HEK293 (cell line): ENCODE measurements around the gene KRT40.

Source experiments
- CTCF ChIA-PET: fragments of 350-600 bp; formaldehyde crosslinking; extraction: SDS; loops from one replicate; lab custom pipeline; 2021; ENCODE audit warnings: antibody characterized with exemption; lab: Yijun Ruan, JAX
- POLR2A ChIA-PET: fragments of 300-600 bp; formaldehyde crosslinking; extraction: SDS; loops from one replicate; lab custom pipeline; 2020; ENCODE audit warnings: antibody characterized with exemption, inconsistent platforms; lab: Yijun Ruan, JAX
- H3K27ac ChIP-seq: fragments of 200-500 bp; sonication (Bioruptor generic); 2 replicates; pipeline ENCODE4 v1.5.1; 2014; ENCODE audit warnings: low read depth, low read length, control low read depth, inconsistent platforms; ENCODE audit errors: extremely low read depth
- H3K36me3 ChIP-seq, 2 experiments: fragments of 200-500 bp in 1 of 2; sonication (Bioruptor generic) in 1 of 2; 1 replicate in 1 of 2; 2 replicates in 1 of 2; pipeline ENCODE4 v1.5.1; 2014 to 2017; ENCODE audit warnings: inconsistent platforms in 2 of 2, low read length in 2 of 2; ENCODE audit not compliant: control insufficient read depth in 2 of 2, insufficient read depth in 1 of 2
- H3K4me1 ChIP-seq: fragments of 200-500 bp; sonication (Bioruptor generic); 2 replicates; pipeline ENCODE4 v1.5.1; 2014; ENCODE audit warnings: mild to moderate bottlenecking, low read length, inconsistent platforms; ENCODE audit not compliant: control insufficient read depth, insufficient read depth
- H3K4me3 ChIP-seq: 2 replicates; pipeline ENCODE4 v1.5.1; 2011; ENCODE audit warnings: low read depth, mild to moderate bottlenecking, control low read depth, low read length, moderate library complexity
- H3K9me3 ChIP-seq: fragments of 200-500 bp; sonication (Bioruptor generic); 2 replicates; pipeline ENCODE4 v1.5.1; 2014; ENCODE audit warnings: low read depth, low read length, inconsistent platforms; ENCODE audit not compliant: control insufficient read depth, insufficient read depth
- EGR2 ChIP-seq: fragments of 450-650 bp; formaldehyde crosslinking; IDR thresholded peaks from 2 replicates; pipeline ENCODE4 v1.5.1; 2016; ENCODE audit warnings: low read depth, missing biosample characterization, missing genetic modification characterization
- KLF1 ChIP-seq: fragments of 450-650 bp; formaldehyde crosslinking; IDR thresholded peaks from 2 replicates; pipeline ENCODE4 v1.5.1; 2016; ENCODE audit warnings: missing biosample characterization, missing genetic modification characterization
- MEIS1 ChIP-seq: sonication (generic); formaldehyde crosslinking; IDR thresholded peaks from 2 replicates; pipeline ENCODE4 v1.8.1; 2022; ENCODE audit warnings: missing genetic modification reagents, mild to moderate bottlenecking, borderline replicate concordance
- REPIN1 ChIP-seq: fragments of 450-650 bp; formaldehyde crosslinking; IDR thresholded peaks from 2 replicates; pipeline ENCODE4 v1.5.1; 2017; ENCODE audit warnings: missing biosample characterization, missing genetic modification characterization, low read depth
- ZBTB7A ChIP-seq: fragments of 450-650 bp; formaldehyde crosslinking; IDR thresholded peaks from 2 replicates; pipeline ENCODE4 v1.5.1; 2016; ENCODE audit warnings: low read depth, missing biosample characterization, missing genetic modification characterization
- ZNF114 ChIP-seq: fragments of 450-650 bp; formaldehyde crosslinking; IDR thresholded peaks from 2 replicates; pipeline ENCODE4 v1.5.0; 2017; ENCODE audit warnings: missing biosample characterization, missing genetic modification characterization
- ZNF133 ChIP-seq: fragments of 450-650 bp; formaldehyde crosslinking; IDR thresholded peaks from 2 replicates; pipeline ENCODE4 v1.5.1; 2016; ENCODE audit warnings: missing biosample characterization, missing genetic modification characterization
- ZNF202 ChIP-seq: fragments of 450-650 bp; formaldehyde crosslinking; IDR thresholded peaks from 2 replicates; pipeline ENCODE4 v1.5.1; 2016; ENCODE audit warnings: missing biosample characterization, missing genetic modification characterization, borderline replicate concordance
- ZNF214 ChIP-seq: fragments of 450-650 bp; formaldehyde crosslinking; IDR thresholded peaks from 2 replicates; pipeline ENCODE4 v1.5.1; 2017; ENCODE audit warnings: missing biosample characterization, mild to moderate bottlenecking, missing genetic modification characterization, borderline replicate concordance
- ZNF266 ChIP-seq: fragments of 450-650 bp; formaldehyde crosslinking; IDR thresholded peaks from 2 replicates; pipeline ENCODE4 v1.5.1; 2016; ENCODE audit warnings: missing biosample characterization, missing genetic modification characterization, low read depth
- ZNF571 ChIP-seq: fragments of 450-650 bp; formaldehyde crosslinking; IDR thresholded peaks from 2 replicates; pipeline ENCODE4 v1.5.0; 2017; ENCODE audit warnings: missing biosample characterization, missing genetic modification characterization
- ZNF624 ChIP-seq: fragments of 450-650 bp; formaldehyde crosslinking; IDR thresholded peaks from 2 replicates; pipeline ENCODE4 v1.5.1; 2017; ENCODE audit warnings: missing biosample characterization, missing genetic modification characterization
- ZNF677 ChIP-seq: fragments of 450-650 bp; IDR thresholded peaks from 2 replicates; pipeline ENCODE4 v1.5.0; 2018; ENCODE audit warnings: missing biosample characterization, mild to moderate bottlenecking, missing genetic modification characterization, moderate library complexity
- ZNF777 ChIP-seq: fragments of 450-650 bp; formaldehyde crosslinking; IDR thresholded peaks from 2 replicates; pipeline ENCODE4 v1.5.1; 2017; ENCODE audit warnings: missing biosample characterization, missing genetic modification characterization, borderline replicate concordance
- ZNF791 ChIP-seq: fragments of 450-650 bp; formaldehyde crosslinking; IDR thresholded peaks from 2 replicates; pipeline ENCODE4 v1.5.1; 2016; ENCODE audit warnings: missing biosample characterization, missing genetic modification characterization
- TF ChIP-seq, protein P1 (sequence below): fragments of 450-650 bp; formaldehyde crosslinking; IDR thresholded peaks from 2 replicates; pipeline ENCODE4 v1.5.1; 2016; ENCODE audit warnings: missing biosample characterization, missing genetic modification characterization
- TF ChIP-seq, protein P2 (sequence below): fragments of 450-650 bp; formaldehyde crosslinking; IDR thresholded peaks from 2 replicates; pipeline ENCODE4 v1.5.1; 2016; ENCODE audit warnings: missing biosample characterization, missing genetic modification characterization
- TF ChIP-seq, protein P3 (sequence below): fragments of 450-650 bp; formaldehyde crosslinking; IDR thresholded peaks from 2 replicates; pipeline ENCODE4 v1.5.1; 2016; ENCODE audit warnings: missing biosample characterization, missing genetic modification characterization

The KRT40 gene

DNA sequence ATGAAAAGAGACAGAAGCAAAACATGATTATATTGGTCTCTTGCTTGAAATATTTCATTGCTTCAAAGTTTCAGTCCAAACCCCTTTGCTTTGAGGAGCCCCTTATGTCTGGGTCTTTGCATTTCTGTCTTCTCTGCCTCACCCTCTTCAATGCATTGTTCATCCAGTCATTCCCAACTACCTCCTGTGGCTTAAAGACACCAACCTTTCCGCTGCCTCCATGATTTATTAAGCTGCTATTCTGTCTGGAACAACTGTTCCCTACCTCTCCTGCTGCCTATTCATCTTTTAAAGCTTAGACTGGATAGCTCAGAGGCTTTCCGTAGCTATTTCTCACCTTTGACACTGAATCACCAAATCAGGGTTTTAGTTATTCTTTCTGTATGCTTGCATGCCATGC lies 13.2 kb upstream of the KRT40 start:
- no peaks in the 10 kb centered on the region for H3K9me3 ChIP-seq
- no peak for TF ChIP-seq ZNF133
- no peak for TF ChIP-seq ZNF677 (tag by site-specific recombination)
- no peak for TF ChIP-seq ZNF777 (tag by site-specific recombination)
- no peak for TF ChIP-seq REPIN1 (tag by site-specific recombination)
- TF ChIP-seq, protein P1, sequence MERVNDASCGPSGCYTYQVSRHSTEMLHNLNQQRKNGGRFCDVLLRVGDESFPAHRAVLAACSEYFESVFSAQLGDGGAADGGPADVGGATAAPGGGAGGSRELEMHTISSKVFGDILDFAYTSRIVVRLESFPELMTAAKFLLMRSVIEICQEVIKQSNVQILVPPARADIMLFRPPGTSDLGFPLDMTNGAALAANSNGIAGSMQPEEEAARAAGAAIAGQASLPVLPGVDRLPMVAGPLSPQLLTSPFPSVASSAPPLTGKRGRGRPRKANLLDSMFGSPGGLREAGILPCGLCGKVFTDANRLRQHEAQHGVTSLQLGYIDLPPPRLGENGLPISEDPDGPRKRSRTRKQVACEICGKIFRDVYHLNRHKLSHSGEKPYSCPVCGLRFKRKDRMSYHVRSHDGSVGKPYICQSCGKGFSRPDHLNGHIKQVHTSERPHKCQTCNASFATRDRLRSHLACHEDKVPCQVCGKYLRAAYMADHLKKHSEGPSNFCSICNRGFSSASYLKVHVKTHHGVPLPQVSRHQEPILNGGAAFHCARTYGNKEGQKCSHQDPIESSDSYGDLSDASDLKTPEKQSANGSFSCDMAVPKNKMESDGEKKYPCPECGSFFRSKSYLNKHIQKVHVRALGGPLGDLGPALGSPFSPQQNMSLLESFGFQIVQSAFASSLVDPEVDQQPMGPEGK = no peak
- no peak for TF ChIP-seq ZNF624
- no peak for TF ChIP-seq ZNF571 (tag by site-specific recombination)
- no peak for TF ChIP-seq ZNF214 (tag by site-specific recombination)
- TF ChIP-seq ZNF202 = no peak
- no peak for TF ChIP-seq ZNF791
- TF ChIP-seq, protein P2, sequence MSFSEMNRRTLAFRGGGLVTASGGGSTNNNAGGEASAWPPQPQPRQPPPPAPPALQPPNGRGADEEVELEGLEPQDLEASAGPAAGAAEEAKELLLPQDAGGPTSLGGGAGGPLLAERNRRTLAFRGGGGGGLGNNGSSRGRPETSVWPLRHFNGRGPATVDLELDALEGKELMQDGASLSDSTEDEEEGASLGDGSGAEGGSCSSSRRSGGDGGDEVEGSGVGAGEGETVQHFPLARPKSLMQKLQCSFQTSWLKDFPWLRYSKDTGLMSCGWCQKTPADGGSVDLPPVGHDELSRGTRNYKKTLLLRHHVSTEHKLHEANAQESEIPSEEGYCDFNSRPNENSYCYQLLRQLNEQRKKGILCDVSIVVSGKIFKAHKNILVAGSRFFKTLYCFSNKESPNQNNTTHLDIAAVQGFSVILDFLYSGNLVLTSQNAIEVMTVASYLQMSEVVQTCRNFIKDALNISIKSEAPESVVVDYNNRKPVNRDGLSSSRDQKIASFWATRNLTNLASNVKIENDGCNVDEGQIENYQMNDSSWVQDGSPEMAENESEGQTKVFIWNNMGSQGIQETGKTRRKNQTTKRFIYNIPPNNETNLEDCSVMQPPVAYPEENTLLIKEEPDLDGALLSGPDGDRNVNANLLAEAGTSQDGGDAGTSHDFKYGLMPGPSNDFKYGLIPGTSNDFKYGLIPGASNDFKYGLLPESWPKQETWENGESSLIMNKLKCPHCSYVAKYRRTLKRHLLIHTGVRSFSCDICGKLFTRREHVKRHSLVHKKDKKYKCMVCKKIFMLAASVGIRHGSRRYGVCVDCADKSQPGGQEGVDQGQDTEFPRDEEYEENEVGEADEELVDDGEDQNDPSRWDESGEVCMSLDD (tag by site-specific recombination) = no peak
- TF ChIP-seq MEIS1 = no peak
- TF ChIP-seq EGR2 (tag by site-specific recombination) = no peak
- TF ChIP-seq ZBTB7A (tag by site-specific recombination) = no peak
- TF ChIP-seq ZNF266 = no peak
- TF ChIP-seq, all 188 proteins: peak for 0
- Histone ChIP-seq H3K27ac (no peak overlapping the region), H3K4me1 (no peaks in the 10 kb centered on the region), H3K36me3 (no peaks in the 10 kb centered on the region), H3K4me3 (no peak overlapping the region)
- ChIA-PET CTCF (interaction anchor here (0.7 to 1.0 kb wide), 2 partner anchors 83 to 666 kb away, joined by 3 to 5 read pairs; no protein-coding TSS in a partner anchor), POLR2A (no interaction called here)

DNA sequence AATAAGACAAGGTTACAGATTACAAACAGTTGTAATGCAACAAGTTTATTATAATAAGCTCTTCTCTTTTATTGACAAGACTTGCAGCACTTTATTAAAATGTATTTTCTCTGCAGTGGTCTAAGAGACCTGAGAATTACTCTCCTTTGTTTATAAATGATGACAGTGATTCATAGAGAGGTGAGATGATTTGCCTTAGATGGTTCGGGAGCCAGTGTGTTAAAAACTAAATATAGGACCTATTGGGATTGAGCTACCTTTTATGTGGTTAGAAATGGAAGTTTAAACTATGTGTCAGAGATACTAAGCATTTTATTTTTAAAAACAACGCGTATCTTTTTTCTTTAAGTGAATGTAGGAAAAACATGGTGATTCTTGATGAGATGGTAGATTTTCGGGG lies 12.7 kb upstream of the KRT40 start:
- H3K4me3 ChIP-seq = no peak overlapping the region
- no peaks in the 10 kb centered on the region for H3K9me3 ChIP-seq
- no peaks in the 10 kb centered on the region for H3K36me3 ChIP-seq
- no peak overlapping the region for H3K27ac ChIP-seq
- TF ChIP-seq ZNF114 (tag by site-specific recombination) (no peak), KLF1 (no peak)
- TF ChIP-seq, protein P3, sequence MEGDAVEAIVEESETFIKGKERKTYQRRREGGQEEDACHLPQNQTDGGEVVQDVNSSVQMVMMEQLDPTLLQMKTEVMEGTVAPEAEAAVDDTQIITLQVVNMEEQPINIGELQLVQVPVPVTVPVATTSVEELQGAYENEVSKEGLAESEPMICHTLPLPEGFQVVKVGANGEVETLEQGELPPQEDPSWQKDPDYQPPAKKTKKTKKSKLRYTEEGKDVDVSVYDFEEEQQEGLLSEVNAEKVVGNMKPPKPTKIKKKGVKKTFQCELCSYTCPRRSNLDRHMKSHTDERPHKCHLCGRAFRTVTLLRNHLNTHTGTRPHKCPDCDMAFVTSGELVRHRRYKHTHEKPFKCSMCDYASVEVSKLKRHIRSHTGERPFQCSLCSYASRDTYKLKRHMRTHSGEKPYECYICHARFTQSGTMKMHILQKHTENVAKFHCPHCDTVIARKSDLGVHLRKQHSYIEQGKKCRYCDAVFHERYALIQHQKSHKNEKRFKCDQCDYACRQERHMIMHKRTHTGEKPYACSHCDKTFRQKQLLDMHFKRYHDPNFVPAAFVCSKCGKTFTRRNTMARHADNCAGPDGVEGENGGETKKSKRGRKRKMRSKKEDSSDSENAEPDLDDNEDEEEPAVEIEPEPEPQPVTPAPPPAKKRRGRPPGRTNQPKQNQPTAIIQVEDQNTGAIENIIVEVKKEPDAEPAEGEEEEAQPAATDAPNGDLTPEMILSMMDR = no peak
- ChIA-PET CTCF (interaction anchor here (0.7 to 1.0 kb wide), 2 partner anchors 17 to 667 kb away, joined by 3 read pairs; no protein-coding TSS in a partner anchor), POLR2A (no interaction called here)
- no peaks in the 10 kb centered on the region for H3K4me1 ChIP-seq
